K562 (cell line): Measurements from ENCODE around the gene XRCC2. TPM values are rescaled to one million over a fixed set of nuclear protein-coding genes. Genes with fewer than 3 reads are reported as not detected.

Experiments used
- ATAC-seq: fragments of 200-7000 bp; cut with Tn5 transposase; 3 replicates; pipeline ENCODE4 v1.9.1; 2020; ENCODE audit warnings: moderate library complexity
- BruUV-seq: library from RNA; stranded (reverse); fragments of 400-500 nt; replicated peaks from 2 replicates; lab custom pipeline; 2021; lab: Mats Ljungman, UMichigan
- CTCF ChIA-PET: fragments of 300-600 bp; formaldehyde crosslinking; extraction: SDS; loops from one replicate; lab custom pipeline; 2021; ENCODE audit warnings: low intra/inter-chr PET ratio; lab: Yijun Ruan, JAX
- POLR2A ChIA-PET: fragments of 300-600, 350-650 bp; sonication (Branson Sonifier 250); formaldehyde crosslinking; extraction: SDS; loops from one replicate; lab custom pipeline; 2021; ENCODE audit warnings: antibody characterized with exemption, inconsistent platforms; lab: Yijun Ruan, JAX
- DNase-seq, 4 experiments: peaks; one replicate each; pipeline versions ENCODE4 v3.0.0 to v3.0.0-alpha.2; 2011 to 2018; ENCODE audit warnings: low spot score in 3 of 4, mixed read lengths in 3 of 4; ENCODE audit errors: extremely low read depth in 1 of 4
- FAIRE-seq: peaks from 2 replicates; lab custom pipeline; 2011; peaks lifted over from hg19 to GRCh38; lab: Jason Lieb, UNC
- H2AFZ ChIP-seq: 2 replicates; pipeline ENCODE4 v1.6.0; 2011; ENCODE audit warnings: low read depth, low read length, control low read depth, inconsistent platforms
- H3K27ac ChIP-seq: fragments of 200-600 bp; 3 replicates; pipeline ENCODE4 v1.8.0; 2011; ENCODE audit warnings: low read depth, mild to moderate bottlenecking, control low read depth, inconsistent platforms, low read length, moderate library complexity, mixed read lengths; ENCODE audit errors: extremely low read depth
- H3K27me3 ChIP-seq, 2 experiments: fragments of 300-600 bp in 1 of 2; 2 replicates in 1 of 2; 3 replicates in 1 of 2; pipeline versions ENCODE4 v1.6.0 to v1.8.0; 2011; ENCODE audit warnings: inconsistent platforms in 2 of 2, low read length in 2 of 2, mild to moderate bottlenecking in 1 of 2, mixed read lengths in 1 of 2, moderate library complexity in 1 of 2; ENCODE audit not compliant: control insufficient read depth in 2 of 2, insufficient read depth in 2 of 2
- H3K36me3 ChIP-seq: fragments of 300-600 bp; 3 replicates; pipeline ENCODE4 v1.8.0; 2011; ENCODE audit warnings: mild to moderate bottlenecking, low read length, inconsistent platforms; ENCODE audit not compliant: control insufficient read depth, insufficient read depth
- H3K4me1 ChIP-seq, 2 experiments: fragments of 200-600 bp in 1 of 2; replicated peaks in 1 of 2; 2 replicates in 1 of 2; 3 replicates in 1 of 2; pipeline versions ENCODE4 v1.5.1 to v1.8.0; 2011; ENCODE audit warnings: inconsistent platforms in 2 of 2, low read length in 2 of 2, mild to moderate bottlenecking in 1 of 2, mixed read lengths in 1 of 2, moderate library complexity in 1 of 2; ENCODE audit not compliant: control insufficient read depth in 2 of 2, insufficient read depth in 2 of 2
- H3K4me2 ChIP-seq: 2 replicates; pipeline ENCODE4 v1.6.1; 2011; ENCODE audit warnings: low read length, control low read depth, inconsistent platforms, mixed read lengths; ENCODE audit not compliant: insufficient read depth
- H3K4me3 ChIP-seq: fragments of 200-600 bp; sonication (generic), shearing (Covaris generic); 2 replicates; pipeline ENCODE4 v1.5.1; 2016; ENCODE audit warnings: control low read depth, inconsistent platforms
- H3K79me2 ChIP-seq: fragments of 200-600 bp; 3 replicates; pipeline ENCODE4 v1.8.0; 2011; ENCODE audit warnings: low read length, inconsistent platforms; ENCODE audit not compliant: control insufficient read depth, insufficient read depth
- H3K9ac ChIP-seq, 2 experiments: 2 replicates each; pipeline versions ENCODE4 v1.6.0 to v1.6.1; 2011; ENCODE audit warnings: low read depth in 2 of 2, low read length in 2 of 2, control low read depth in 1 of 2, inconsistent platforms in 1 of 2, mild to moderate bottlenecking in 1 of 2, mixed read lengths in 1 of 2; ENCODE audit not compliant: insufficient read depth in 1 of 2
- H3K9me1 ChIP-seq: one replicate; pipeline ENCODE4 v1.6.0; 2011; ENCODE audit warnings: inconsistent platforms, mild to moderate bottlenecking, low read length, moderate library complexity; ENCODE audit not compliant: control insufficient read depth, insufficient read depth
- H3K9me3 ChIP-seq: replicated peaks from 2 replicates; pipeline ENCODE4 v1.5.1; 2011; ENCODE audit warnings: low read depth, low read length, inconsistent platforms; ENCODE audit not compliant: control insufficient read depth, insufficient read depth
- H4K20me1 ChIP-seq: replicated peaks from 2 replicates; pipeline ENCODE4 v1.6.1; 2011; ENCODE audit warnings: low read length, inconsistent platforms, mixed read lengths; ENCODE audit not compliant: control insufficient read depth, insufficient read depth
- ARID1B ChIP-seq: fragments of 450-650 bp; IDR thresholded peaks from 2 replicates; pipeline ENCODE4 v1.6.1; 2016; ENCODE audit warnings: antibody characterized with exemption, mild to moderate bottlenecking, inconsistent platforms
- ARID2 ChIP-seq: fragments of 450-650 bp; IDR thresholded peaks from 2 replicates; pipeline ENCODE4 v1.6.1; 2017; ENCODE audit warnings: antibody characterized with exemption, mild to moderate bottlenecking
- CBFA2T3 ChIP-seq: fragments of 450-650 bp; IDR thresholded peaks from 2 replicates; pipeline ENCODE4 v1.6.1; 2017
- GTF2A2 ChIP-seq: IDR thresholded peaks from 2 replicates; pipeline ENCODE4 v1.6.1; 2016; ENCODE audit warnings: mild to moderate bottlenecking, missing genetic modification characterization, missing compliant biosample characterization
- HNRNPL ChIP-seq: fragments of 200-400 bp; formaldehyde crosslinking; IDR thresholded peaks from 2 replicates; pipeline ENCODE4 v1.6.1; 2017; ENCODE audit warnings: low read depth, mild to moderate bottlenecking, low read length
- MECOM ChIP-seq: fragments of 250-450 bp; sonication (Bioruptor Pico); IDR thresholded peaks from 2 replicates; pipeline ENCODE4 v1.8.0; 2022; ENCODE audit warnings: inconsistent platforms
- MXD1 ChIP-seq: fragments of 250-450 bp; sonication (Bioruptor Pico); IDR thresholded peaks from 2 replicates; pipeline ENCODE4 v1.8.0; 2021; ENCODE audit warnings: borderline replicate concordance, mild to moderate bottlenecking, moderate library complexity; ENCODE audit not compliant: poor library complexity, severe bottlenecking
- NFE2L1 ChIP-seq: fragments of 450-650 bp; IDR thresholded peaks from 2 replicates; pipeline ENCODE4 v1.6.1; 2016; ENCODE audit warnings: missing genetic modification characterization, low read depth, mild to moderate bottlenecking, missing compliant biosample characterization, moderate library complexity, borderline replicate concordance
- NFIC ChIP-seq: fragments of 450-650 bp; IDR thresholded peaks from 2 replicates; pipeline ENCODE4 v1.6.1; 2017; ENCODE audit warnings: mild to moderate bottlenecking, inconsistent platforms
- SOX6 ChIP-seq: fragments of 450-650 bp; IDR thresholded peaks from 2 replicates; pipeline ENCODE4 v1.6.1; 2014; ENCODE audit warnings: mild to moderate bottlenecking
- TAL1 ChIP-seq: fragments of 450-650 bp; IDR thresholded peaks from 2 replicates; pipeline ENCODE4 v1.6.1; 2016; ENCODE audit warnings: mild to moderate bottlenecking
- in situ Hi-C: fragments of 300-500 bp; cut with MboI; formaldehyde crosslinking; loops from 4 replicates; pipeline ENCODE4 v1.15.0; 2018; ENCODE audit warnings: inconsistent platforms, mixed read lengths
- intact Hi-C: fragments of 100-400 bp; cut with micrococcal nuclease; formaldehyde crosslinking; loops from 2 replicates; pipeline ENCODE4 v1.14.2; 2022
- polyA plus RNA-seq, 8 experiments: library from polyadenylated mRNA; depleted of rRNA in 4 of 8; stranded (reverse) in 5 of 8; unstranded in 3 of 8; fragments of >200 nt; fragmentation: Nextera tagmentation in 2 of 8; fragmentation: Illumina TruSeq in 1 of 8; extraction: Ambion mirVana in 2 of 8; extraction: Trizol in 1 of 8; gene quantifications; 2 replicates each; pipeline versions ENCODE4 v1.2.1 to v1.2.3, GENCODE V29; 2011 to 2014; ENCODE audit warnings: inconsistent platforms in 1 of 8, missing spikeins in 1 of 8
- total RNA-seq, 7 experiments: library from RNA; depleted of rRNA in 6 of 7; stranded (reverse); fragments of >200 nt in 6 of 7; fragmentation: Illumina TruSeq in 2 of 7; extraction: Trizol in 2 of 7; gene quantifications; 2 replicates each; pipeline versions ENCODE4 v1.2.1 to v1.2.3, GENCODE V29; 2011 to 2021; ENCODE audit warnings: low replicate concordance in 1 of 7

Gene XRCC2
- total and polyA plus RNA-seq, 9 of the 15 experiments (the other 6 are each of a cell fraction or from before 2014, with no cell fraction given): 16.2 to 58.0 (median 39.8) TPM

DNA sequence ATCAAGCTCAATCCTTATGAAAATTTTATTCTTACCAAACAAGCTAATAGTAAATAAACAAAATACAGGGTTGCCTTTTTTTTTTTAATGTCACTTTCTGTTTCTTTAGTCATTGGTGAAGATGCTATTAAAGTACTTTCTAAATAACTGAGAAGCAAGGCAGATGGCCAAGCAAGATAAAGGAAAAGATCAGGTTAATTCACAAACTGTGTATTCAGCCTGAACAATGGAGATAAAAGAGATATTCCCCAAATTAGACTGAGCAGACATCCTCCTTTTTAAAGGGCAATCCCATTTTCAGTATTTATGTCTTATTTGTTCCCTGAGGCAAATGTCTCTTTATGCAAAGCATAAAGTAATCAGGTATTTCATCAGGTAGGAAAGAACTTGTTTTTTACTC, 23.1 kb upstream of the XRCC2 start:
- ATAC-seq (no peak), DNase-seq (no peak), FAIRE-seq (no peak)
- BruUV-seq: no TSS peak
- Histone ChIP-seq H3K36me3 (no peaks in the 10 kb centered on the region), H3K27me3 (no peaks in the 10 kb centered on the region), H3K4me1 (peaks cover 0 to 3% of the 10 kb centered on the region in 2 experiments; a peak in 3 of 5 replicates), H3K4me3 (no peak overlapping the region), H3K79me2 (no peaks in the 10 kb centered on the region), H3K27ac (no peak overlapping the region), H4K20me1 (no peaks in the 10 kb centered on the region), H3K9ac (no peak overlapping the region), H2AFZ (no peak overlapping the region), H3K9me3 (no peaks in the 10 kb centered on the region), H3K9me1 (no peaks in the 10 kb centered on the region), H3K4me2 (no peak overlapping the region)
- ChIA-PET CTCF (no interaction called here), POLR2A (interaction anchor here (0.6 to 1.1 kb wide), 5 partner anchors 10 to 52 kb away, joined by 3 to 6 read pairs (median 3); no protein-coding TSS in a partner anchor)
- in situ Hi-C loops (no loop called here), intact Hi-C loops (no loop called here)
- TF ChIP-seq ARID1B (peak; percentile 28; the same call in 1 of the 2 replicates), CBFA2T3 (peak; percentile 48), NFE2L1 (tag) (no peak), MECOM (CRISPR knock-in tag) (0 out of 2 replicates have a peak, but pooled peaks have one; percentile 17), ARID2 (no peak), TAL1 (peak; percentile 39), HNRNPL (no peak), NFIC (peak; percentile 57), GTF2A2 (tag) (no peak), SOX6 (peak; percentile 80; the same call in 1 of the 2 replicates), MXD1 (CRISPR knock-in tag) (no peak)
